Activated T-helper 1 cell treated with anti-CD3 and anti-CD28 coated beads, Interleukin-2, amount 50 U/mL, for 16 hours (primary cell): ENCODE results near the gene ANKS1A.

Experiments used
- DNase-seq, 2 donors: peaks; one replicate each; pipeline ENCODE4 v3.0.0-alpha.2; 2020; ENCODE audit warnings: low read depth in 1 of 2, low spot score in 1 of 2

ANKS1A gene

DNA sequence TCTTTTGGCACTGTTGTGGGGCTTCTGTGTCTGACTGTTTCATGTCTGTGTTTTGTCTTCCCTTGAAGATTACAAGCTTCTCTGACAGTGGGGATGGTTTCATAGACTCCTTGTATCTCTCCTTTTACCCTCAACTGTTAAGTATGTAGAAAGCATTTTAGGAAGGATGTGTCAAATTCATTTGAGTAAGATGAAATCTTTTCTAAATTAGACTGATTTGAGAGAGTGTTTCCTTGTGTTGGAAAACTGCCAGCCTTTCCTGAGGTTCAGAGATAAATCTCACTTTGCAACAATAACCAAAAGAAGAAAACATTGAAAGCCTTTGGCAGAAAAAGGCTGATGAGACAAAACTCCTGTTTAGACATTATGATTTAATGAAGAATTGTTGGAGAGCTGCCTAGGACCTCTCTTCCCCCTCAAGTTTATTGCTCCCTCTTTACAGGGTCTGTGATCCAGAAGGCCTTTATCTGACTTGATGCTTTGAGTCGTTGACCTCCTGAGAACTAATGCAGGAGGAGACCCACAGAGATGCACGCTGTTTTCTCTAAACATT lies 68.3 kb downstream of the ANKS1A start:
- DNase-seq = no peak

DNA sequence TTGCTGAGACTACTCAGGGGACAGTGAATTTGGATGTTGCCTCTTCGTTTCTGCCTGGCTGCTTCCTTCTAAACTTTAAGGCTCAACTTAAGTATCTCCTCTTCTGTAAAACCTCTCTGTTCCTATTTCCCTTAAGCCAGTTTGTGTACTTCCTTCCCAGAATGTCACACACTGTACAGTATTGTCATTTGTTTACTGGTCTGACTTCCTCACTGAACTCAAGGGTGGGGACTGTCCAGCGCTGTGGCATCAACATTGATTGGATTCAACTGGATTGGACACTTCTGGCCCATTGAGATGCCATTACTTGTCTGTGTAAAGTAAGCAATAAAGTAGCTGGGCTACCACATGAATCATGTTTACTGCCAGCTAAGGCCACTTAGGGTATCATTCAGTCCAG lies 69.7 kb downstream of the ANKS1A start:
- no peak for DNase-seq

DNA sequence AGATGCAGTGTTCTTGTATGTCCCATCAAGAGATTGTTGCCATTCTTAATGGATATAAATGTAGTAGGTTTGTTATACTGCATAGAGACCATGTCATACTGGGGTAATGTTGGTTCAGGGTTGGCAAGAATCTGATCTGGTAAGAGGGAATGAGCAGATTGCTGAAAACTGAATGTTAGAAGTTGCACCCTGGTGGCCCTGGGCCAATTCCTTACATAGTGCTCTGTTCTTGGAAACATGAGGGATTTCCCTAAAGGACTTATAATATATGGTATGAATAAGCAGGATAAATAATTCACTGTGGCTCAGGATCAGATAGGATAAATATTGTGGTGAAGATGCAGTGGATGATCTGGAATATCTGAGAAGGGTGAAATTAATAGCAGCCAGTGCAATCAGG lies 70.2 kb downstream of the ANKS1A start:
- no peak for DNase-seq

DNA sequence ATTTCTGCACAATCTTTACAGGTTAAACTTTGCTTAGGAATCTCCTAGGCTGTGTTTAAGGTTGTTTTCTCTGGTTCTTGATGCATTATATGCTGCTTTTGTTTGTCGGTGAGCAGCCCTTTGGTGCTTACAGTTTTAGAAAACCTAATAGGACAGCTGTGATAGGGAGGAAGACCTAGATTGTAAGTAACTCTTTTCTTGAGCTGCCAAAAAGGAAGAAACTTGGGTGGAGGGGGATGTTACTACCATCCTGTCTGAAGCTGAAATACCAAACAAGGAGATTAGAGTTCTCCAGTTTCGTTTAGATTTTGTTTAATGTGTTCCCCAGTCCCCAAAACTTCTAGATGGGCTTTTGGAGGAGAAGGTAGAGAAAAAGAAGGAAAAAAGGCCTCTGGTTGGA lies 72.0 kb downstream of the ANKS1A start:
- no peak for DNase-seq

GRCh38 chr6:34961574-34961973 lies 72.5 kb downstream of the ANKS1A start:
- no peak for DNase-seq

DNA sequence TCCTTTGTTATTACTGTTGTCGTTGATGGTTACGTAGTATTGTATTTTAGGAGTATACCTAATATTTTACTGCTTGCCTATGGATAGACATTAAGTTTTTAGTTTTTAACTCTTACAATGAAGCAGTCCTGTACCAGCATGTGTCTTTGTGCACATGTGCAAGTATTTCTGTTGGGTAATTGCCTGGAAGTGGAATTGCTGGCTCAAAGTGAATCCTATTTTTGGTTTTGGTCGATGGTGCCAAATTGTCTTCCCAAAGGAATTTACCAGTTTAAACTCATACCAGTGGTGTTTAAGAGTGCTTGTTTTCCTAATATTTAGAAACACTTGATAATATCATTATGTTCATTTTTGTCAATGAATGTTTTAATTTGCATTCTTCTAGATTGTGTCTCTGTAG lies 75.5 kb downstream of the ANKS1A start:
- DNase-seq = no peak

DNA sequence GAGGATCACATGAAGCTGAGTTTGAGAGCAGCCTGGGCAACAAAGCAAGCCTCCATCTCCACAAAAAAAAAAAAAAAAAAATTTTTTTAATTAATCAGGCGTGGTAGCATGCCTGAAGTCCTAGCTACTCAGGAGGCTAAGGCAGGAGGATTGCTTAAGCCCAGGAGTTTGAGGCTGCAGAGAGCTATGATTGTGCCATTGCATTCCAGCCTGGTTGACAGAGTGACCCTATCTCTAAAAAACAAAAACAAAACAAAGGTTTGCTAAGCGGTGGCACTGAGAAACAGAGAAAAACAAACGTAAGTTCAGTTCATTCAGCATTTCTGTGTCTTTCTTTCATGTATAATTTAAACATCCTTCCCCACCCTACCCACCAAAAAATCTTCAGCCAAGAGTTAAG lies 78.4 kb downstream of the ANKS1A start:
- DNase-seq = no peak

DNA sequence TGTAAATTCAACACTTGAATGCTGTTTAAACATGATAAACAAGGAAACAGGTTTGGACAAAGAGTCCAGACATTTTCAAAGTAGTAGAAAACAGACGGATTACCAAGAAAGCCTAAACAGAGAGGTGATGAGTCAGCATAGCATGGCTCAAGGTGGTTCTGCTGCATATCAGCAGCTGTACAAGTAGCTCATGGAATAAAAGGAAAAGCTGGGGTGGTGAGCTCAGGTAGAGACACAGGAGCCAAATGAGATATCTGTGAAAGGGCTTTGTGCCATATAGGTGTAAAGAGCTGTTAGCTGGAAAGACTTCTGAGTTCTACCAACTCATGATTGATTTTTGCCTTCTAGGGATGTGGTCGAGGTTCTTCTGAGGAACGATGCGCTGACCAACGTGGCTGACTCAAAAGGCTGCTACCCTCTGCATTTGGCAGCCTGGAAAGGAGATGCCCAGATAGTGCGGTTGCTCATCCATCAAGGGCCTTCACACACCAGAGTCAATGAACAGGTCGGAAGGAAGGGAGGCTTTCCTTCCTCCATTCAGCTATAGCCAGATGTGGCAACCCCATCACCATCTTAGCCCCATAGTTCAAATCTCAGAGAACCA lies 80.7 kb downstream of the ANKS1A start:
- DNase-seq = no peak

- DNase-seq = no peak
Observed at GRCh38 chr6:34970488-34970887, 81.4 kb downstream of the ANKS1A start.

- no peak for DNase-seq
Observed at GRCh38 chr6:34970957-34971356, 81.9 kb downstream of the ANKS1A start.

- DNase-seq = no peak
Observed at GRCh38 chr6:34973547-34974248, 84.6 kb downstream of the ANKS1A start.

GRCh38 chr6:34974249-34974642 lies 85.2 kb downstream of the ANKS1A start:
- no peak for DNase-seq

DNA sequence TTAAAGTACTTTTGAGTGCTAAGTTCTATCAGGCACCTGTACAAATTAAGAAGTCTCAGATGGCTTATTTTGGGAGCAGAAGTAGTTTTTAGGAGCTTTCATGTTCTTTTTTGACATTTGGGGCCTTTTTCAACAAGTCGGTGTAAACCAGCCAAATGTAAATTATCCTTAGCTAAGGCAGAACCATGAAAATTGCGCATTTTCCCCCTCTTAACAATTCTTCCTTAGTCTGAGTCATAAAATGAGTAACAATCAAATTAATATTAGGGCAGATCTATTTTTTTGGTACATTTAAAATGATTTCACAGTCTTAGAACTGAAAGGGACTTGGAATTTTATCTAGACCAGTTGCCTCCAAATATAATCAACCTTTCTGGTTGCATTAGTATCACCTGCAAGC lies 87.2 kb downstream of the ANKS1A start:
- no peak for DNase-seq

- no peak for DNase-seq
Observed at GRCh38 chr6:34979218-34979617, 90.2 kb downstream of the ANKS1A start.

DNA sequence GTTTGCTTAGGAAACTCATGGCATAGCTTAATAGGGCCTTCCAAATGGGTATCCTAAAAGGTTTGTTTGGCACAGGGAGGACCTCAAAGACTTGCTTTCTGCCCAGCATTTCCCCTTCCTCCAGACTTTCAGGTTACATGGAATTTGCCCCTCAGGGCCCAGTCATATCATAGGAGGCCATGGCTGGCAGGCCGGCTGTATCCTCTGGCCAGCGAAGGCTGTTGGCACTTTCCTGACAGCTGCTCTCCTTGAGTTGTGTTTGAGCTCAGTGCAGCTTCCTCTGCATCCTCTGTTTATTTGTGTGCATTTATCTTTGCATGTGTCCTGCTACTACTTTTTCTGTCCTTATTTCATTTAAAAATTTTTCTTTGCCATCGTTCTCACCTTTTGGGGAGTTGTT lies 90.9 kb downstream of the ANKS1A start:
- no peak for DNase-seq

GRCh38 chr6:34981366-34981765 lies 92.3 kb downstream of the ANKS1A start:
- no peak for DNase-seq

DNA sequence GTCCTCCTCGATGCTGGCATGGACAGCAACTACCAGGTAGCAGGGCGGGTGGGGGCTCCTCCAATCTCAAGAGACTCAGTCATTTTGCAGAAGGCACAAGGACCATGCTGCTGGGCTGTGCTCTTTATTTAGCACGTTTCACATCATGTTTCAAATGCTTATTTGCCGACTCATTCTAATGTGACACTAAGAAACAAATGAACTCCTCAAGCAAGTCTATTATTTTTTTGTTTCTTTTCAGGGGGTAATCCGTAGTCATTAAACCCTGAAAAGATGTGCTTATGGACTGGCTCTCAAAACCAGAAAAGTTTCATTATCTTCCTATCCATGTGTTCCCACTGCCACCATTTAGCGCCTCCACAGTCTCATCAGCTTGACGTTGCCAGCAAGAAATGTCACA lies 92.9 kb downstream of the ANKS1A start:
- no peak for DNase-seq

DNA sequence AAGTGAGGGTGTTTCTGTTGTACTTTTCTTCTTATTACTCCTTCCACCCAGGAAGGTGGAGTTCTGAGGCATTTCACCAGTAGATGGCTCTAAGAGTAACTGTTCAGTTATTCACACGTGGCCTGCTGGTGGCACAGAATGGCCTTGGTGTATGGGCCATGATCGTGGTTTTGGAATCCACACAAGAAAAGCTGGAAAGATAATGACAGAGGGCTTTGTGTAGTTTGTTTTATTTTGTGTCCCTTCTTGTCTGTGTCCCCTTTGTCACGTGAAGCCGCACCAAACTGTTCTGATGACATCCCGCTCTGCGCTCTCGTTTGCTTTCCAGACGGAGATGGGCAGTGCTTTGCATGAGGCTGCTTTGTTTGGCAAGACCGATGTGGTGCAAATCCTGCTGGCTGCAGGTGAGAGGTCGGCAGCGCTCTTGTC lies 93.4 kb downstream of the ANKS1A start:
- no peak for DNase-seq

- DNase-seq = no peak
Observed at GRCh38 chr6:34984416-34984815, 95.4 kb downstream of the ANKS1A start.

- DNase-seq = no peak
Observed at GRCh38 chr6:34985236-34985635, 96.2 kb downstream of the ANKS1A start.

DNA sequence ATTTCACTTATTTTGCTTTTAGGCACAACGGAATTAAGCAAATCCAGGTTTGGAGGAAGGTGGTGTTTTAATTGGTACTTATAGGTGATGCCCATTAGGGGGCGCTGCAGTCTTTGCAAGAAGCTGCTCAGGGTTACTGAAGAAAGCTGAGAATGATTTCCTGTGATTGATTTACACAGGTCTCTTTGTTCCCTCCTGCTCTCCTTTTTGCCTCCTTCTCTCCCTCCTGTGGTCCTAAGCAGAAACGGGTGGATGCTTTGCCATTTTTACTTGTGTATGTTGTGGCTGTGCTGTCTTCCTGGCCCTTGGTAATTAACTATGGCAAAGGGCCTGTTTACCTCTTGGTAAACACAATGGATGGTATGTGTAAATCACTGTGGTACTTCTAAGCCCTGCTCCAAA lies 97.8 kb downstream of the ANKS1A start:
- peak; percentile 8 to 17 for DNase-seq

DNA sequence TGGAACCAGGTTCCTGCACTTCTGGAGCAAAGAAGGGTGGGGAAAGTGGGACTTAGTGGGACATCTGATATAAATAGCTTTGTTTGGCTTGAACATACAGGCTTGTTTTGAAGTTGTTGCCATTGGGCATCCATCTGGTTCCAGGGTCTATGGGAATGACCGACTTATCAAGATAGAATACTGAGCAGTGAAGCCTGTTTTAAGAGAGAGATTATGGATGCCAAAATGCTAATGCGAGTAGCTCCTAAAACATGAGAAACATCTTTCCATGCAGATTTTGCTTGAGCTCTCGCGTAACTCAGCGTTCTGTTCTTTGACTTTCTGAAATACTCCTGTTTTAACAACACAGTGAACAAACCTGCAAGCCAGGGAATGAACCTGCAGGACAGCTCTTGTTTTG lies 98.5 kb downstream of the ANKS1A start:
- no peak for DNase-seq
